A549 (cell line): ENCODE data around the gene ZMYM5.

ENCODE experiments used
- CBX8 ChIP-seq: fragments of 200-600 bp; sonication (generic); IDR thresholded peaks from 2 replicates; pipeline ENCODE4 v1.6.1; 2016
- EP300 ChIP-seq, 2 experiments: fragments of >200 bp; sonication (Bioruptor Twin); formaldehyde crosslinking; IDR thresholded peaks; 2 replicates in 1 of 2; 3 replicates in 1 of 2; pipeline ENCODE4 v1.6.1; 2016 to 2017
- HOXB5 ChIP-seq: fragments of 250-450 bp; sonication (Bioruptor Pico); IDR thresholded peaks from 2 replicates; pipeline ENCODE4 v1.5.0; 2020; ENCODE audit warnings: mild to moderate bottlenecking, moderate library complexity
- JUN ChIP-seq, 2 experiments: fragments of >200 bp; sonication (Bioruptor Twin); formaldehyde crosslinking; IDR thresholded peaks; 2 replicates in 1 of 2; 3 replicates in 1 of 2; pipeline ENCODE4 v1.6.1; 2016 to 2017
- MYC ChIP-seq: IDR thresholded peaks from 2 replicates; pipeline ENCODE4 v1.6.1; 2012; ENCODE audit warnings: mild to moderate bottlenecking, inconsistent platforms, low read length, improper control_type of control experiment, borderline replicate concordance
- POLR2A ChIP-seq: IDR thresholded peaks from 2 replicates; pipeline ENCODE4 v1.6.1; 2012; ENCODE audit warnings: mild to moderate bottlenecking, low read length
- RAD21 ChIP-seq, 2 experiments: fragments of >200 bp in 1 of 2; sonication (Bioruptor Twin) in 1 of 2; formaldehyde crosslinking in 1 of 2; IDR thresholded peaks in 1 of 2; conservative IDR thresholded peaks in 1 of 2; 2 replicates in 1 of 2; 3 replicates in 1 of 2; pipeline ENCODE4 v1.6.1; 2012 to 2018; ENCODE audit warnings: inconsistent platforms in 1 of 2
- SMC3 ChIP-seq: fragments of >200 bp; sonication (Bioruptor Twin); formaldehyde crosslinking; IDR thresholded peaks from 3 replicates; pipeline ENCODE4 v1.6.1; 2018; ENCODE audit warnings: inconsistent platforms
- TP53 ChIP-seq: fragments of 250-450 bp; sonication (Bioruptor Pico); IDR thresholded peaks from 2 replicates; pipeline ENCODE4 v1.5.0; 2021; ENCODE audit warnings: mild to moderate bottlenecking, moderate library complexity
- ZFP36 ChIP-seq: fragments of 450-650 bp; IDR thresholded peaks from 2 replicates; pipeline ENCODE4 v1.6.1; 2014; ENCODE audit warnings: borderline replicate concordance; ENCODE audit not compliant: partially characterized antibody
- TF ChIP-seq, protein P1 (sequence below): fragments of >200 bp; sonication (Bioruptor Twin); formaldehyde crosslinking; IDR thresholded peaks from 3 replicates; pipeline ENCODE4 v1.5.1; 2016
- TF ChIP-seq, protein P2 (sequence below): IDR thresholded peaks from 2 replicates; pipeline ENCODE4 v1.6.1; 2012; ENCODE audit warnings: low read depth, borderline replicate concordance
- TF ChIP-seq, protein P3 (sequence below): fragments of 450-650 bp; IDR thresholded peaks from 2 replicates; pipeline ENCODE4 v1.6.1; 2014; ENCODE audit warnings: antibody characterized with exemption
- TF ChIP-seq, protein P4 (sequence below): fragments of 200-600 bp; sonication (generic); IDR thresholded peaks from 2 replicates; pipeline ENCODE4 v1.6.1; 2016; ENCODE audit warnings: antibody characterized with exemption, mild to moderate bottlenecking, moderate library complexity

DNA sequence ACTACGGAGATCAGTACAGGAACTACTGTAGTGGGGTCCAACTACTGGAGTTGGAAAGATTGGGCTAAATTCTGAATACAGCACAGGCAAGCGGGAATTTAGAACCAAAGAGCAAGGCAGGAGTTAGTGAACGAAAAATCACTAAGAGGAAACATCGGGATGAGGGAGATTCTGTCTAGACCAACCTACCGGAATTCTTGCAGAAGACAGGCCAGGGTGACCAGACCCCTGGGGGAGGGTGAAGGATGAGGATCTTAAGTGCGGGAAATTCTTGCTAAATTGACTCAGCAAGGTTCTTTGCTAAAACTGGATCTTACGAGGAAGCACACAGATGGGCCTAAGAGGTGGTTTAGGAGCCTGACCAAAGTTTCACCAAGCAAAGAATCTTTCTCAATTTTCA is 67.5 kb downstream of the ZMYM5 start:
- no peak for TF ChIP-seq ZFP36
- TF ChIP-seq JUN (IDR thresholded peaks at IDR 0.05) = no peak
- TF ChIP-seq SMC3 = no peak
- TF ChIP-seq POLR2A = no peak
- TF ChIP-seq EP300 (IDR thresholded peaks at IDR 0.05) = no peak
- TF ChIP-seq HOXB5 (CRISPR knock-in tag) = no peak
- no peak for TF ChIP-seq CBX8
- TF ChIP-seq, protein P1, sequence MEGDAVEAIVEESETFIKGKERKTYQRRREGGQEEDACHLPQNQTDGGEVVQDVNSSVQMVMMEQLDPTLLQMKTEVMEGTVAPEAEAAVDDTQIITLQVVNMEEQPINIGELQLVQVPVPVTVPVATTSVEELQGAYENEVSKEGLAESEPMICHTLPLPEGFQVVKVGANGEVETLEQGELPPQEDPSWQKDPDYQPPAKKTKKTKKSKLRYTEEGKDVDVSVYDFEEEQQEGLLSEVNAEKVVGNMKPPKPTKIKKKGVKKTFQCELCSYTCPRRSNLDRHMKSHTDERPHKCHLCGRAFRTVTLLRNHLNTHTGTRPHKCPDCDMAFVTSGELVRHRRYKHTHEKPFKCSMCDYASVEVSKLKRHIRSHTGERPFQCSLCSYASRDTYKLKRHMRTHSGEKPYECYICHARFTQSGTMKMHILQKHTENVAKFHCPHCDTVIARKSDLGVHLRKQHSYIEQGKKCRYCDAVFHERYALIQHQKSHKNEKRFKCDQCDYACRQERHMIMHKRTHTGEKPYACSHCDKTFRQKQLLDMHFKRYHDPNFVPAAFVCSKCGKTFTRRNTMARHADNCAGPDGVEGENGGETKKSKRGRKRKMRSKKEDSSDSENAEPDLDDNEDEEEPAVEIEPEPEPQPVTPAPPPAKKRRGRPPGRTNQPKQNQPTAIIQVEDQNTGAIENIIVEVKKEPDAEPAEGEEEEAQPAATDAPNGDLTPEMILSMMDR = no peak
- TF ChIP-seq, protein P2, sequence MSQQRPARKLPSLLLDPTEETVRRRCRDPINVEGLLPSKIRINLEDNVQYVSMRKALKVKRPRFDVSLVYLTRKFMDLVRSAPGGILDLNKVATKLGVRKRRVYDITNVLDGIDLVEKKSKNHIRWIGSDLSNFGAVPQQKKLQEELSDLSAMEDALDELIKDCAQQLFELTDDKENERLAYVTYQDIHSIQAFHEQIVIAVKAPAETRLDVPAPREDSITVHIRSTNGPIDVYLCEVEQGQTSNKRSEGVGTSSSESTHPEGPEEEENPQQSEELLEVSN = no peak
- TF ChIP-seq TP53 = no peak
- no peak for TF ChIP-seq RAD21 (conservative IDR thresholded peaks at IDR 0.05 in 1 of 2, IDR thresholded peaks at IDR 0.05 in 1 of 2)
- TF ChIP-seq MYC = no peak
- TF ChIP-seq, protein P3, sequence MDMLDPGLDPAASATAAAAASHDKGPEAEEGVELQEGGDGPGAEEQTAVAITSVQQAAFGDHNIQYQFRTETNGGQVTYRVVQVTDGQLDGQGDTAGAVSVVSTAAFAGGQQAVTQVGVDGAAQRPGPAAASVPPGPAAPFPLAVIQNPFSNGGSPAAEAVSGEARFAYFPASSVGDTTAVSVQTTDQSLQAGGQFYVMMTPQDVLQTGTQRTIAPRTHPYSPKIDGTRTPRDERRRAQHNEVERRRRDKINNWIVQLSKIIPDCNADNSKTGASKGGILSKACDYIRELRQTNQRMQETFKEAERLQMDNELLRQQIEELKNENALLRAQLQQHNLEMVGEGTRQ = no peak
- TF ChIP-seq, protein P4, sequence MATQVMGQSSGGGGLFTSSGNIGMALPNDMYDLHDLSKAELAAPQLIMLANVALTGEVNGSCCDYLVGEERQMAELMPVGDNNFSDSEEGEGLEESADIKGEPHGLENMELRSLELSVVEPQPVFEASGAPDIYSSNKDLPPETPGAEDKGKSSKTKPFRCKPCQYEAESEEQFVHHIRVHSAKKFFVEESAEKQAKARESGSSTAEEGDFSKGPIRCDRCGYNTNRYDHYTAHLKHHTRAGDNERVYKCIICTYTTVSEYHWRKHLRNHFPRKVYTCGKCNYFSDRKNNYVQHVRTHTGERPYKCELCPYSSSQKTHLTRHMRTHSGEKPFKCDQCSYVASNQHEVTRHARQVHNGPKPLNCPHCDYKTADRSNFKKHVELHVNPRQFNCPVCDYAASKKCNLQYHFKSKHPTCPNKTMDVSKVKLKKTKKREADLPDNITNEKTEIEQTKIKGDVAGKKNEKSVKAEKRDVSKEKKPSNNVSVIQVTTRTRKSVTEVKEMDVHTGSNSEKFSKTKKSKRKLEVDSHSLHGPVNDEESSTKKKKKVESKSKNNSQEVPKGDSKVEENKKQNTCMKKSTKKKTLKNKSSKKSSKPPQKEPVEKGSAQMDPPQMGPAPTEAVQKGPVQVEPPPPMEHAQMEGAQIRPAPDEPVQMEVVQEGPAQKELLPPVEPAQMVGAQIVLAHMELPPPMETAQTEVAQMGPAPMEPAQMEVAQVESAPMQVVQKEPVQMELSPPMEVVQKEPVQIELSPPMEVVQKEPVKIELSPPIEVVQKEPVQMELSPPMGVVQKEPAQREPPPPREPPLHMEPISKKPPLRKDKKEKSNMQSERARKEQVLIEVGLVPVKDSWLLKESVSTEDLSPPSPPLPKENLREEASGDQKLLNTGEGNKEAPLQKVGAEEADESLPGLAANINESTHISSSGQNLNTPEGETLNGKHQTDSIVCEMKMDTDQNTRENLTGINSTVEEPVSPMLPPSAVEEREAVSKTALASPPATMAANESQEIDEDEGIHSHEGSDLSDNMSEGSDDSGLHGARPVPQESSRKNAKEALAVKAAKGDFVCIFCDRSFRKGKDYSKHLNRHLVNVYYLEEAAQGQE = no peak
